IPS-15b (cell line): Measurements from ENCODE around the gene ITPA.
"Not testable (repeated sequence)": the region's sequence is repeated elsewhere in the genome, so short reads cannot be mapped to it uniquely, and the experiment has no call there.

Experiments
- H3K27me3 ChIP-seq: one replicate; pipeline ENCODE4 v1.6.1; 2013; ENCODE audit warnings: low read length; ENCODE audit not compliant: control insufficient read depth, insufficient read depth
- H3K36me3 ChIP-seq: one replicate; pipeline ENCODE4 v1.6.1; 2013; ENCODE audit warnings: low read length; ENCODE audit not compliant: control insufficient read depth, insufficient read depth
- H3K4me1 ChIP-seq: one replicate; pipeline ENCODE4 v1.6.1; 2013; ENCODE audit warnings: mild to moderate bottlenecking, low read length; ENCODE audit not compliant: control insufficient read depth, insufficient read depth
- H3K4me3 ChIP-seq: one replicate; pipeline ENCODE4 v1.5.1; 2013; ENCODE audit warnings: low read depth, low read length
- H3K9ac ChIP-seq: one replicate; pipeline ENCODE4 v1.6.1; 2013; ENCODE audit warnings: low read depth, mild to moderate bottlenecking, low read length
- H3K9me3 ChIP-seq: one replicate; pipeline ENCODE4 v1.6.1; 2013; ENCODE audit warnings: mild to moderate bottlenecking, low read length; ENCODE audit not compliant: control insufficient read depth, insufficient read depth

ITPA gene

GRCh38 chr20:3177746-3178485 is 31.4 kb upstream of the ITPA start:
- Histone ChIP-seq H3K9ac (no peak overlapping the region), H3K4me1 (peaks cover 4% of the 10 kb centered on the region), H3K27me3 (no peaks in the 10 kb centered on the region), H3K4me3 (no peak overlapping the region), H3K36me3 (peaks cover 3% of the 10 kb centered on the region), H3K9me3 (no peaks in the 10 kb centered on the region)

DNA sequence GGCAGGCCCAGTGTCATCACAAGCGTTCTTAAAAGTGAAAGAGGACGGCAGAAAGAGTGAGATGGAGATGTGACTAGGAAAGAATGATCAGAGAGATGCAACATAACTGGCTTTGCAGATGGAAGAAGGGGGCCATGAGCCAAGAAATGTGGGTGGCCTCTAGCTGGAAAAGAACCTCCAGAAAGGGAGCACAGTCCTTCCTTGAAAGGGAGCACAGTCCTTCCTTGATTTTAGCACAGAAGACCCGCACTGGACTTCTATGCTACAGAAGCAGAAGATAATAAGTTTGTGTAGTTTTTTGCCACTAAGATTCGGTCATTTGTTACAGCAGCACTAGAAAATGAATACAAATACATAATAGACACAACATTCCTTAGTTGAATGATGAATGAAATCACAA is 29.0 kb upstream of the ITPA start:
- no peak overlapping the region for H3K4me3 ChIP-seq
- no peaks in the 10 kb centered on the region for H3K27me3 ChIP-seq
- H3K9ac ChIP-seq: no peak overlapping the region

GRCh38 chr20:3181270-3181669 is 28.0 kb upstream of the ITPA start:
- Histone ChIP-seq H3K36me3 (peaks cover 3% of the 10 kb centered on the region), H3K27me3 (no peaks in the 10 kb centered on the region), H3K9me3 (no peaks in the 10 kb centered on the region), H3K4me1 (no peaks in the 10 kb centered on the region), H3K9ac (no peak overlapping the region), H3K4me3 (no peak overlapping the region)

More for the DNA sequence above, 29.0 kb upstream of the ITPA start:
- Histone ChIP-seq H3K9me3 (no peaks in the 10 kb centered on the region), H3K36me3 (peaks cover 3% of the 10 kb centered on the region), H3K4me1 (peaks cover 3% of the 10 kb centered on the region)

GRCh38 chr20:3182429-3182828 is 26.9 kb upstream of the ITPA start:
- not testable (repeated sequence) for H3K9ac ChIP-seq, H3K4me1 ChIP-seq, H3K4me3 ChIP-seq, H3K36me3 ChIP-seq, H3K27me3 ChIP-seq, H3K9me3 ChIP-seq

DNA sequence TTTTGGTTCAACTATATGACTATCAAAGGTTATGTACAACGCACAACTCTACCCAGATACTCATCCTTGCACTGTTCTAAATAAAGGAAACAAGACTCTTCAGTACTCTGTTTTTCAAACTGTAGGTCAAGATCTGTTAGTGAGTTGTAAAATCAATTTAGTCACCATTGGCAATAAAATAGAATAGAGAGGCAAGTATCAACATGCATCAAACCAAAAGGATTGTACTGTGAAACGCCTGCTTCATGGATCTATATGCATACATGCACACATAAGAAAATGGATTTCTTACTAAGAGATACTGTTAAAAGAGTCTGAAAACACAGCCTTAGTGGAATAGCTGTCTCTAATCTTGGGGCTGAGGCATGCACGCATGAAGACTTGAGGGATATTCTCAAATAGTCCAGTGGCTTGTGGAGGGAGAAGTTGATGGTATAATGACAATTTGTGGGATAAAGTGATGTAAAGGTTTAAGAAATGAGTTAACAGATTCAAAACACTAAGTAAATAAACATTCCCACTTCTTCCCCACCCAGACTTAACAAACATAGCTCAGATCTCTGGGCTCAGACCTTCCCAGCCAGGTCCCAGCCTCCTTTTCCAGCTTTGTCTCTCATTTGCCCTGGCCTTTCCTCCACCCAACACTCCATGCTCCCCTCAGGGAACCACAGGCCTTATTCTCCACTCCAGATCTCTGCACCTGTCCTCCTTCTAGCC is 25.2 kb upstream of the ITPA start:
- H3K27me3 ChIP-seq: no peaks in the 10 kb centered on the region
- no peak overlapping the region for H3K4me3 ChIP-seq
- no peaks in the 10 kb centered on the region for H3K36me3 ChIP-seq
- H3K9ac ChIP-seq: no peak overlapping the region
- H3K4me1 ChIP-seq: no peaks in the 10 kb centered on the region
- no peaks in the 10 kb centered on the region for H3K9me3 ChIP-seq

- H3K36me3 ChIP-seq: peaks cover 20% of the 10 kb centered on the region
- H3K9me3 ChIP-seq, H3K4me1 ChIP-seq, H3K9ac ChIP-seq, H3K4me3 ChIP-seq, H3K27me3 ChIP-seq: not testable (repeated sequence)
These were observed 21.4 kb upstream of the ITPA start for GRCh38 chr20:3187861-3188260.

- H3K9ac ChIP-seq: no peak overlapping the region
- H3K27me3 ChIP-seq: no peaks in the 10 kb centered on the region
- peaks cover 2% of the 10 kb centered on the region for H3K4me1 ChIP-seq
- H3K9me3 ChIP-seq: no peaks in the 10 kb centered on the region
- peaks cover 23% of the 10 kb centered on the region for H3K36me3 ChIP-seq
- no peak overlapping the region for H3K4me3 ChIP-seq
These were observed 20.4 kb upstream of the ITPA start for GRCh38 chr20:3188823-3189413.

DNA sequence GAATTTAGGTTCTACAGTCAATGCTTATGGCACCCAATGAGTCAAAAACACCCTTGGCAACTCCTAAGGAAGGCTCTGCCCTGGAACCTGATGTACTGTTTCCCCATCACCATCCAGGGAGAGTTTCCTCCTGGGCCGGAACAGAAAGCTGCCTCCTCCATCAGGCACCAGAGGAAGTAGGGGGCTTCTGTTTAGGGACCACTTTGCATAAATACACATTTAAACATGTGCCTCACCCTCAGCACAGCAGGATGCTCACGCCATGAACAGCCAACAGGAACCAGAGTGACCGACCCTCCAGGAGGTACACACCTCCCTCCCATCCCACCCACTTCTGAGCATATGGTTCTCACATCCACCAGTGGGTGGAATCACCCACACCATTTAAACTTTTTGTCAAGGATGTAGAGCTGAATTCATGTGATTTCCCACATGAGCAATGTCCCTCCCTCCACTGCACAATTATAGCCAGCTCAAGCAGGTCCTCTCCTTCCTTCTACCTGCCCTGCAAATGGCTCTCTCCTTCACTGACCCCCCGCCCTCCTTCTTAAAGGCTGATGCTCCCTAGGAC is 19.7 kb upstream of the ITPA start:
- peaks cover 28% of the 10 kb centered on the region for H3K36me3 ChIP-seq

GRCh38 chr20:3190681-3191111 is 18.6 kb upstream of the ITPA start:
- no peaks in the 10 kb centered on the region for H3K27me3 ChIP-seq
- no peak overlapping the region for H3K9ac ChIP-seq
- peaks cover 2% of the 10 kb centered on the region for H3K4me1 ChIP-seq
- peaks cover 38% of the 10 kb centered on the region for H3K36me3 ChIP-seq
- no peak overlapping the region for H3K4me3 ChIP-seq
- H3K9me3 ChIP-seq: no peaks in the 10 kb centered on the region

More for the DNA sequence above, 19.7 kb upstream of the ITPA start:
- H3K4me3 ChIP-seq: no peak overlapping the region
- no peak overlapping the region for H3K9ac ChIP-seq
- H3K27me3 ChIP-seq: no peaks in the 10 kb centered on the region
- H3K4me1 ChIP-seq: peaks cover 2% of the 10 kb centered on the region
- no peaks in the 10 kb centered on the region for H3K9me3 ChIP-seq

DNA sequence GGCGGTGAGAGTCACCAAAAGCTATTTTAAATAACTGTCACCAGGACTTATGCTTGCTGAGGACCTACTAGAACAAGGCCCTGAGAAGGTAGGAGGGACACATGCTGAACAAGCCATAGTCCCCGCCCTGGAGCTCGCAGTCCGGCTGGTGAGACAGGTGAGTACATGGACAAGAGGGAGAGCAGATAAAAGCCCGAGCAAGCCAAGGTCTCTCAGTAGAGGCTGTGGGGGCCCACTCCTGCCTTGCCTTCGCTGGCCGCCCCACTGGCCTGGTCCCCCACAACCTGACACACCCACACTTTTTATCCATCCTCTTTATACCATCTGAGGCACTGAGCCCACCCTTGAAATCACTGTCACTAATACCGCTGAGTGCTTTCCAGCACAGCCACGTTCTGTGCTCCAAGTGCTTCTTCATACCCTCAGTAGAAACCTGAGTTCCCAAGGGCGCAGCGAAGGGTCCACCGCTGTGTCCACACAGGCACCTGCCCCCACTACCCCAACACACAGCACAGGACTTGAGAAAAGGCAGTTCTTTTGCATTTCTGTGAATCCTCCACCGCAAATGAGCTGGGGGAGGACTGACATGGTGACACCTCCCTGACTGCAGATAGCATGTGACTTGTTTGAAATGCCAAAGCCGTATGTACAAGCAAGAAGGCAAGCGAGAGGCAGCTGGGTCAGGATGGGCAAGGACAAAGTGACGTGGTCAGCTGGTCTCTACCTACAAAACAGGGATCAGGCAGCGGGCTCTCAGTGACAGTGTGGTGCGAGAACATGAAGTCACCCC is 16.9 kb upstream of the ITPA start:
- peaks cover 45% of the 10 kb centered on the region for H3K36me3 ChIP-seq

More for the DNA sequence above, 16.9 kb upstream of the ITPA start:
- Histone ChIP-seq H3K27me3 (no peaks in the 10 kb centered on the region), H3K9ac (no peak overlapping the region), H3K4me3 (no peak overlapping the region), H3K9me3 (no peaks in the 10 kb centered on the region), H3K4me1 (peaks cover 2% of the 10 kb centered on the region)
